ENCODE results near the gene COL11A2.

Gene COL11A2

DNA sequence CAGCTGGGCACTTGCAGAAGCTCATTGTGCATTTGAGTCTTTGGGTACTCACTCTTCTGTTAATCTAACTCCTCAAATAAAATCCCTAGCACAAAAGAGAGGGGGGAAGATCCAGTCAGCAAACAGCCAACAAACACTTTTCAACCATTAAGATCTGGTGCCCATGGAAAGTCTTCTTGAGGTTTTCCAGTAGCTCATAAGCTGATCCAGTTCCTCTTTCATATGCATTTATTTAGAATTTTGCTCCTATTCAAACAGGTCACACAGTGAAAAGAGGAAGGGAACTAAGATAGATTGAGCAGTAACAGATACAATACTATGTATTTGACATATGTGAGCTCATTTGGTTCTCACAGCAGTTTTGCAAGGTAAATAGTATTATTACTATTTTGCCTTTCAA, 77.9 kb downstream of the COL11A2 start:
- DNase-seq: no peak

- DNase-seq: no peak
Measured at GRCh38 chr6:33113755-33114154, 78.5 kb downstream of the COL11A2 start.

All from fibroblast of skin of abdomen (primary cell).